OCI-LY3 (cell line): Measurements from ENCODE around the gene MIR17HG.
"Not testable (repeated sequence)": the region's sequence is repeated elsewhere in the genome, so short reads cannot be mapped to it uniquely, and the experiment has no call there.

Experiments
- H2AFZ ChIP-seq: fragments of 200-600, 300-600 bp; shearing (Covaris generic); 2 replicates; pipeline ENCODE4 v1.6.0; 2014; ENCODE audit warnings: antibody characterized with exemption, low read depth, low read length
- H3K27ac ChIP-seq: fragments of 200-600, 300-600 bp; sonication (generic); 2 replicates; pipeline ENCODE4 v1.5.1; 2014; ENCODE audit warnings: mild to moderate bottlenecking, low read length, moderate library complexity, mixed read lengths
- H3K27me3 ChIP-seq: fragments of 200-600, 300-600 bp; sonication (generic); 2 replicates; pipeline ENCODE4 v1.6.1; 2014; ENCODE audit warnings: low read depth, low read length, mixed read lengths
- H3K36me3 ChIP-seq: fragments of 200-600, 300-600 bp; sonication (generic); replicated peaks from 2 replicates; pipeline ENCODE3; 2014; ENCODE audit warnings: low read depth, low read length, mixed read lengths
- H3K4me1 ChIP-seq: fragments of 300-600, 200-600 bp; sonication (generic); 2 replicates; pipeline ENCODE4 v1.6.1; 2014; ENCODE audit warnings: low read length, mixed read lengths
- H3K4me2 ChIP-seq: fragments of 200-600, 300-600 bp; sonication (generic); 2 replicates; pipeline ENCODE4 v1.6.1; 2014; ENCODE audit warnings: low read length, mixed read lengths
- H3K4me3 ChIP-seq: fragments of 300-600, 200-600 bp; sonication (generic); 2 replicates; pipeline ENCODE4 v1.5.1; 2014; ENCODE audit warnings: antibody characterized with exemption, mild to moderate bottlenecking, low read length, moderate library complexity
- H3K79me2 ChIP-seq: fragments of 300-600, 200-600 bp; shearing (Covaris generic); 2 replicates; pipeline ENCODE4 v1.6.1; 2014; ENCODE audit warnings: mild to moderate bottlenecking, low read length, mixed read lengths
- H3K9ac ChIP-seq: fragments of 300-600, 200-600 bp; shearing (Covaris generic); 2 replicates; pipeline ENCODE4 v1.6.0; 2014; ENCODE audit warnings: mild to moderate bottlenecking, low read length, moderate library complexity
- H3K9me3 ChIP-seq: fragments of 200-600, 300-600 bp; shearing (Covaris generic); 2 replicates; pipeline ENCODE4 v1.6.1; 2014; ENCODE audit warnings: low read length, mixed read lengths; ENCODE audit not compliant: insufficient read depth
- H4K20me1 ChIP-seq: fragments of 200-600, 300-600 bp; sonication (generic); 2 replicates; pipeline ENCODE4 v1.6.1; 2016; ENCODE audit warnings: low read length, mixed read lengths; ENCODE audit not compliant: insufficient read depth
- EZH2phosphoT487 ChIP-seq: fragments of 200-600 bp; shearing (Covaris generic); IDR thresholded peaks from 2 replicates; pipeline ENCODE4 v1.6.1; 2018; ENCODE audit warnings: antibody characterized with exemption, mixed run types, low read depth
- TF ChIP-seq, protein P1 (sequence below): fragments of 200-600, 300-600 bp; sonication (generic); IDR thresholded peaks from 2 replicates; pipeline ENCODE4 v1.5.1; 2014; ENCODE audit warnings: antibody characterized with exemption, low read length, low read depth

MIR17HG gene

DNA sequence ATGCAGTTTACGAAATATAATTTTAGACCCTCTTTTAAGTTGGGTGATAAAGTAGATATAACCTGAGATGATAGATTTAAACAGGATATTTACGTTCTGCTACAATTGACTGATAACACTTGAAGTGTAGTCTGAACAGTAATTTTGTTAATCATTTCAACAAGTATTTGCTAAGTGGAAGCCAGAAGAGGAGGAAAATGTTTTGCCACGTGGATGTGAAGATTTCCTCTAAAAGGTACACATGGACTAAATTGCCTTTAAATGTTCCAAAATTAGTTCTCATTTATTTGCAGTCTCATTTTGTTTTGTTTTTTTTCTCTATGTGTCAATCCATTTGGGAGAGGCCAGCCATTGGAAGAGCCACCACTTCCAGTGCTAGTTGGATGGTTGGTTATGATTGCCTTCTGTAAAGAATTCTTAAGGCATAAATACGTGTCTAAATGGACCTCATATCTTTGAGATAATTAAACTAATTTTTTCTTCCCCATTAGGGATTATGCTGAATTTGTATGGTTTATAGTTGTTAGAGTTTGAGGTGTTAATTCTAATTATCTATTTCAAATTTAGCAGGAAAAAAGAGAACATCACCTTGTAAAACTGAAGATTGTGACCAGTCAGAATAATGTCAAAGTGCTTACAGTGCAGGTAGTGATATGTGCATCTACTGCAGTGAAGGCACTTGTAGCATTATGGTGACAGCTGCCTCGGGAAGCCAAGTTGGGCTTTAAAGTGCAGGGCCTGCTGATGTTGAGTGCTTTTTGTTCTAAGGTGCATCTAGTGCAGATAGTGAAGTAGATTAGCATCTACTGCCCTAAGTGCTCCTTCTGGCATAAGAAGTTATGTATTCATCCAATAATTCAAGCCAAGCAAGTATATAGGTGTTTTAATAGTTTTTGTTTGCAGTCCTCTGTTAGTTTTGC, 2.8 kb downstream of the MIR17HG start:
- peaks cover 60% of the 10 kb centered on the region for H3K36me3 ChIP-seq
- H3K4me2 ChIP-seq = peak overlapping the region; percentile 75
- H3K9me3 ChIP-seq = no peaks in the 10 kb centered on the region
- peaks cover 92% of the 10 kb centered on the region for H3K79me2 ChIP-seq
- H2AFZ ChIP-seq = no peak overlapping the region
- H3K9ac ChIP-seq = peak overlapping the region; percentile 75
- peak overlapping the region; percentile 89 for H3K4me3 ChIP-seq
- peaks cover 62% of the 10 kb centered on the region for H4K20me1 ChIP-seq
- peak overlapping the region; percentile 66 for H3K27ac ChIP-seq
- no peaks in the 10 kb centered on the region for H3K27me3 ChIP-seq
- TF ChIP-seq, protein P1, sequence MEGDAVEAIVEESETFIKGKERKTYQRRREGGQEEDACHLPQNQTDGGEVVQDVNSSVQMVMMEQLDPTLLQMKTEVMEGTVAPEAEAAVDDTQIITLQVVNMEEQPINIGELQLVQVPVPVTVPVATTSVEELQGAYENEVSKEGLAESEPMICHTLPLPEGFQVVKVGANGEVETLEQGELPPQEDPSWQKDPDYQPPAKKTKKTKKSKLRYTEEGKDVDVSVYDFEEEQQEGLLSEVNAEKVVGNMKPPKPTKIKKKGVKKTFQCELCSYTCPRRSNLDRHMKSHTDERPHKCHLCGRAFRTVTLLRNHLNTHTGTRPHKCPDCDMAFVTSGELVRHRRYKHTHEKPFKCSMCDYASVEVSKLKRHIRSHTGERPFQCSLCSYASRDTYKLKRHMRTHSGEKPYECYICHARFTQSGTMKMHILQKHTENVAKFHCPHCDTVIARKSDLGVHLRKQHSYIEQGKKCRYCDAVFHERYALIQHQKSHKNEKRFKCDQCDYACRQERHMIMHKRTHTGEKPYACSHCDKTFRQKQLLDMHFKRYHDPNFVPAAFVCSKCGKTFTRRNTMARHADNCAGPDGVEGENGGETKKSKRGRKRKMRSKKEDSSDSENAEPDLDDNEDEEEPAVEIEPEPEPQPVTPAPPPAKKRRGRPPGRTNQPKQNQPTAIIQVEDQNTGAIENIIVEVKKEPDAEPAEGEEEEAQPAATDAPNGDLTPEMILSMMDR = no peak
- TF ChIP-seq EZH2phosphoT487 = no peak
- peaks cover 58% of the 10 kb centered on the region for H3K4me1 ChIP-seq

DNA sequence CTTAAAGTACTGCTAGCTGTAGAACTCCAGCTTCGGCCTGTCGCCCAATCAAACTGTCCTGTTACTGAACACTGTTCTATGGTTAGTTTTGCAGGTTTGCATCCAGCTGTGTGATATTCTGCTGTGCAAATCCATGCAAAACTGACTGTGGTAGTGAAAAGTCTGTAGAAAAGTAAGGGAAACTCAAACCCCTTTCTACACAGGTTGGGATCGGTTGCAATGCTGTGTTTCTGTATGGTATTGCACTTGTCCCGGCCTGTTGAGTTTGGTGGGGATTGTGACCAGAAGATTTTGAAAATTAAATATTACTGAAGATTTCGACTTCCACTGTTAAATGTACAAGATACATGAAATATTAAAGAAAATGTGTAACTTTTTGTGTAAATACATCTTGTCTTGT, 3.6 kb downstream of the MIR17HG start:
- peaks cover 95% of the 10 kb centered on the region for H3K79me2 ChIP-seq
- H2AFZ ChIP-seq = no peak overlapping the region
- peak overlapping the region; percentile 75; the same call in 1 of the 2 replicates for H3K9ac ChIP-seq
- peaks cover 71% of the 10 kb centered on the region for H4K20me1 ChIP-seq
- peak overlapping the region; percentile 89 for H3K4me3 ChIP-seq
- no peaks in the 10 kb centered on the region for H3K9me3 ChIP-seq
- peaks cover 55% of the 10 kb centered on the region for H3K4me1 ChIP-seq
- TF ChIP-seq, protein P1 = no peak
- no peak for TF ChIP-seq EZH2phosphoT487
- H3K27me3 ChIP-seq = no peaks in the 10 kb centered on the region
- H3K27ac ChIP-seq = peak overlapping the region; percentile 66
- peaks cover 69% of the 10 kb centered on the region for H3K36me3 ChIP-seq
- peak overlapping the region; percentile 75 for H3K4me2 ChIP-seq

DNA sequence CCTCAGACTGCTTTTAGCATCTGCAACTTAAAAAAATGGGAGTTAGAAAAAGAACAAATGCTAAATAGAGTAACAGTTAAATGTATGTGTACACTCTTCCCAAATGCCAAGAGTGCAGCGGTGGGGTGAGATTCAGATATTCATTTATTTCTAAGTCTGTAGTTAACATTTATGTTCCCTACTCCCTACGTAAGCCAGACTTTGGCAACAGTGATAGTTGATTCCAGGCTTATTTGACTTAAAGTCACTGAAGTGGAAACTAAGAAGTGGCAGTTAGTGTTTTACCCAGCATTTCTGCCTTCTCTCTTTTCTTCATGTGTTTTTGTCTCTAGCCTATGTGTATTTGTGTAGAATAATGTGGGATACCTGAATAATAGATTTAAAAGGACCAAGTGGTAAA, 4.5 kb downstream of the MIR17HG start:
- Histone ChIP-seq H3K79me2 (peaks cover 87% of the 10 kb centered on the region), H3K27me3 (no peaks in the 10 kb centered on the region), H3K4me2 (peak overlapping the region; percentile 75), H3K4me1 (peaks cover 59% of the 10 kb centered on the region), H2AFZ (no peak overlapping the region), H3K4me3 (peak overlapping the region; percentile 89; the same call in 1 of the 2 replicates), H4K20me1 (peaks cover 79% of the 10 kb centered on the region), H3K9me3 (no peaks in the 10 kb centered on the region), H3K27ac (peak overlapping the region; percentile 22), H3K9ac (no peak overlapping the region), H3K36me3 (peaks cover 77% of the 10 kb centered on the region)
- TF ChIP-seq EZH2phosphoT487 = no peak
- TF ChIP-seq, protein P1 = no peak

DNA sequence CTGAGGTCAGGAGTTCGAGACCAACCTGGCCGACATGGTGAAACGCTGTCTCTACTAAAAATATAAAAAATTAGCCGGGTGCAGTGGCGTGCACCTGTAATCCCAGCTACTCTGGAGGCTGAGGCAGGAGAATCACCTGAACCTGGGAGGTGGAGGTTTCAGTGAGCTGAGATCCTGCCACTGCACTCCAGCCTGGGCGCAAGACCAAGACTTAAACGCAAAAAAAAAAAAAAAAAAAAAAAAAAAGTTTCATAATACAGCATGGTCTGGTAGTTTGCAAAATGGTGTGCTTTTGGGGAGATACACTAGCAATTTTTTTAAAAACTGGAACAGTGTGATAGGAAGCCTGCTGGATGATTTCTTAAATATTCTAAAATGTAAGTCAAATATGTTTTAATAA, 5.4 kb downstream of the MIR17HG start:
- Histone ChIP-seq H3K79me2 (peaks cover 79% of the 10 kb centered on the region), H3K4me2 (peak overlapping the region; percentile 16), H3K4me1 (peaks cover 62% of the 10 kb centered on the region), H3K36me3 (peaks cover 86% of the 10 kb centered on the region), H3K27ac (peak overlapping the region; percentile 64; the same call in 1 of the 2 replicates), H4K20me1 (peaks cover 88% of the 10 kb centered on the region)
- H2AFZ ChIP-seq, H3K27me3 ChIP-seq, H3K9ac ChIP-seq, H3K9me3 ChIP-seq, H3K4me3 ChIP-seq: not testable (repeated sequence)
